Lower leg skin (tissue), 3 donors: Measurements from ENCODE around the gene CABCOCO1.

ENCODE experiments used
- POLR2A ChIP-seq, 2 donors: fragments of 450-650 bp; IDR thresholded peaks; one replicate each; pipeline ENCODE4 v1.6.1; 2016 to 2017; ENCODE audit warnings: antibody characterized with exemption in 2 of 2, mild to moderate bottlenecking in 1 of 2, moderate library complexity in 1 of 2
- TF ChIP-seq, protein P1 (sequence below), 3 donors: fragments of 450-650 bp; IDR thresholded peaks; one replicate each; pipeline ENCODE4 v1.5.1; 2016; ENCODE audit warnings: antibody characterized with exemption in 3 of 3, mild to moderate bottlenecking in 3 of 3, moderate library complexity in 2 of 3

DNA sequence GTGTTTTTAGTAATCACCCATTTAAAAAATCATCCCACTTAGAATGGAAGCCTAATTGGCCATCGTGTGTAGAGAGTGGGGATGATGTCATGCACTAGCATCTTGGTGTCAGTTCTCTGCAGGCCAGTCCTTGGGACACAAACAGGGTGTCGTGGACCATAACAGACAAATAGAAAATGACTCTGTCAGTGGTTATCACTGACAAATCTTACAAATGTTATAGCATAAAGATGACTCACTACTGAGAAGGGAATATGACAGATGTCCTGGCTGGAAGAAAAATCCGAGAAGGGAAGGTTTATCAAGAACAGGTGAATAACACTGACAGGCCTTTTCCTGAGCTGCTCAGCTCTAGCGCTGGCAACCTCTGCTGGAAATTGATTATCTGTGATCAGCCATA lies 10.6 kb downstream of the CABCOCO1 start:
- TF ChIP-seq, protein P1, sequence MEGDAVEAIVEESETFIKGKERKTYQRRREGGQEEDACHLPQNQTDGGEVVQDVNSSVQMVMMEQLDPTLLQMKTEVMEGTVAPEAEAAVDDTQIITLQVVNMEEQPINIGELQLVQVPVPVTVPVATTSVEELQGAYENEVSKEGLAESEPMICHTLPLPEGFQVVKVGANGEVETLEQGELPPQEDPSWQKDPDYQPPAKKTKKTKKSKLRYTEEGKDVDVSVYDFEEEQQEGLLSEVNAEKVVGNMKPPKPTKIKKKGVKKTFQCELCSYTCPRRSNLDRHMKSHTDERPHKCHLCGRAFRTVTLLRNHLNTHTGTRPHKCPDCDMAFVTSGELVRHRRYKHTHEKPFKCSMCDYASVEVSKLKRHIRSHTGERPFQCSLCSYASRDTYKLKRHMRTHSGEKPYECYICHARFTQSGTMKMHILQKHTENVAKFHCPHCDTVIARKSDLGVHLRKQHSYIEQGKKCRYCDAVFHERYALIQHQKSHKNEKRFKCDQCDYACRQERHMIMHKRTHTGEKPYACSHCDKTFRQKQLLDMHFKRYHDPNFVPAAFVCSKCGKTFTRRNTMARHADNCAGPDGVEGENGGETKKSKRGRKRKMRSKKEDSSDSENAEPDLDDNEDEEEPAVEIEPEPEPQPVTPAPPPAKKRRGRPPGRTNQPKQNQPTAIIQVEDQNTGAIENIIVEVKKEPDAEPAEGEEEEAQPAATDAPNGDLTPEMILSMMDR (IDR thresholded peaks at IDR 0.05) = no peak
- TF ChIP-seq POLR2A (IDR thresholded peaks at IDR 0.05) = no peak
